K562 (cell line): Measurements from ENCODE around the gene PCDH1. TPM values are rescaled to one million over a fixed set of nuclear protein-coding genes. Genes with fewer than 3 reads are reported as not detected.

Experiments used
- BRCA1 ChIP-seq, 2 experiments: fragments of 450-650 bp in 1 of 2; sonication (generic) in 1 of 2; formaldehyde crosslinking in 1 of 2; IDR thresholded peaks; 2 replicates each; pipeline versions ENCODE4 v1.5.0 to v1.6.1; 2017 to 2020; ENCODE audit warnings: mild to moderate bottlenecking in 1 of 2, missing genetic modification reagents in 1 of 2
- ELF1 ChIP-seq: fragments of 200-800 bp; sonication (Bioruptor generic); IDR thresholded peaks from 2 replicates; pipeline ENCODE4 v1.6.1; 2016; ENCODE audit warnings: missing genetic modification characterization, missing compliant biosample characterization
- ERF ChIP-seq: fragments of 450-650 bp; formaldehyde crosslinking; IDR thresholded peaks from 2 replicates; pipeline ENCODE4 v1.4.0; 2020; ENCODE audit warnings: mild to moderate bottlenecking, mixed read lengths
- MYC ChIP-seq, 2 experiments: fragments of 250-450 bp in 1 of 2; sonication (Bioruptor Pico) in 1 of 2; IDR thresholded peaks; 2 replicates each; pipeline versions ENCODE4 v1.5.1 to v1.6.1; 2012 to 2021; ENCODE audit warnings: low read depth in 2 of 2, borderline replicate concordance in 1 of 2, improper control_type of control experiment in 1 of 2, low read length in 1 of 2, mild to moderate bottlenecking in 1 of 2, moderate library complexity in 1 of 2
- NCOA1 ChIP-seq: fragments of 450-650 bp; IDR thresholded peaks from 2 replicates; pipeline ENCODE4 v1.6.1; 2016; ENCODE audit warnings: low read depth
- POU5F1 ChIP-seq: fragments of 150-350 bp; IDR thresholded peaks from 2 replicates; pipeline ENCODE4 v1.6.1; 2014; ENCODE audit warnings: borderline replicate concordance, low read length, low read depth, mild to moderate bottlenecking; ENCODE audit not compliant: partially characterized antibody
- SIRT6 ChIP-seq: IDR thresholded peaks from one replicate; pipeline ENCODE4 v1.6.1; 2012; ENCODE audit warnings: low read depth, mild to moderate bottlenecking, control low read depth, inconsistent platforms, low read length, moderate library complexity
- TEAD1 ChIP-seq, 2 experiments: fragments of 450-650 bp in 1 of 2; sonication (generic) in 1 of 2; formaldehyde crosslinking; IDR thresholded peaks; 2 replicates each; pipeline versions ENCODE4 v1.4.0 to v1.8.0; 2020 to 2022; ENCODE audit warnings: mild to moderate bottlenecking in 2 of 2, missing genetic modification reagents in 1 of 2
- THRB ChIP-seq: fragments of 450-650 bp; formaldehyde crosslinking; conservative IDR thresholded peaks from 2 replicates; pipeline ENCODE4 v1.4.0; 2022; ENCODE audit warnings: mild to moderate bottlenecking, missing genetic modification characterization
- VEZF1 ChIP-seq: fragments of 200-800 bp; sonication (Bioruptor generic); IDR thresholded peaks from 2 replicates; pipeline ENCODE4 v1.6.1; 2017; ENCODE audit warnings: missing genetic modification characterization, missing compliant biosample characterization
- ZEB2 ChIP-seq: fragments of 450-650 bp; IDR thresholded peaks from 2 replicates; pipeline ENCODE4 v1.6.1; 2016
- ZNF263 ChIP-seq: sonication (generic); formaldehyde crosslinking; IDR thresholded peaks from 2 replicates; pipeline ENCODE4 v1.8.0; 2022; ENCODE audit warnings: mild to moderate bottlenecking, missing genetic modification reagents, borderline replicate concordance
- ZSCAN32 ChIP-seq: fragments of 450-650 bp; formaldehyde crosslinking; IDR thresholded peaks from 2 replicates; pipeline ENCODE4 v1.4.0; 2020; ENCODE audit warnings: mild to moderate bottlenecking, moderate library complexity
- polyA plus RNA-seq, 8 experiments: library from polyadenylated mRNA; depleted of rRNA in 4 of 8; stranded (reverse) in 5 of 8; unstranded in 3 of 8; fragments of >200 nt; fragmentation: Nextera tagmentation in 2 of 8; fragmentation: Illumina TruSeq in 1 of 8; extraction: Ambion mirVana in 2 of 8; extraction: Trizol in 1 of 8; gene quantifications; 2 replicates each; pipeline versions ENCODE4 v1.2.1 to v1.2.3, GENCODE V29; 2011 to 2014; ENCODE audit warnings: inconsistent platforms in 1 of 8, missing spikeins in 1 of 8
- total RNA-seq, 7 experiments: library from RNA; depleted of rRNA in 6 of 7; stranded (reverse); fragments of >200 nt in 6 of 7; fragmentation: Illumina TruSeq in 2 of 7; extraction: Trizol in 2 of 7; gene quantifications; 2 replicates each; pipeline versions ENCODE4 v1.2.1 to v1.2.3, GENCODE V29; 2011 to 2021; ENCODE audit warnings: low replicate concordance in 1 of 7
- TF ChIP-seq, protein P1 (sequence below): fragments of 450-650 bp; formaldehyde crosslinking; IDR thresholded peaks from 2 replicates; pipeline ENCODE4 v1.4.0; 2022; ENCODE audit warnings: mild to moderate bottlenecking, moderate library complexity
- TF ChIP-seq, protein P2 (sequence below): sonication (generic); formaldehyde crosslinking; IDR thresholded peaks from 2 replicates; pipeline ENCODE4 v1.4.0; 2020; ENCODE audit warnings: mild to moderate bottlenecking, missing genetic modification reagents
- TF ChIP-seq, protein P3 (sequence below): sonication (generic); formaldehyde crosslinking; IDR thresholded peaks from 2 replicates; pipeline ENCODE4 v1.9.0; 2022; ENCODE audit warnings: mild to moderate bottlenecking, missing genetic modification reagents

The PCDH1 gene
- total and polyA plus RNA-seq, 9 of the 15 experiments (the other 6 are each of a cell fraction or from before 2014, with no cell fraction given) = 0.11 to 3.6 (median 1.9) TPM; not detected in 1

DNA sequence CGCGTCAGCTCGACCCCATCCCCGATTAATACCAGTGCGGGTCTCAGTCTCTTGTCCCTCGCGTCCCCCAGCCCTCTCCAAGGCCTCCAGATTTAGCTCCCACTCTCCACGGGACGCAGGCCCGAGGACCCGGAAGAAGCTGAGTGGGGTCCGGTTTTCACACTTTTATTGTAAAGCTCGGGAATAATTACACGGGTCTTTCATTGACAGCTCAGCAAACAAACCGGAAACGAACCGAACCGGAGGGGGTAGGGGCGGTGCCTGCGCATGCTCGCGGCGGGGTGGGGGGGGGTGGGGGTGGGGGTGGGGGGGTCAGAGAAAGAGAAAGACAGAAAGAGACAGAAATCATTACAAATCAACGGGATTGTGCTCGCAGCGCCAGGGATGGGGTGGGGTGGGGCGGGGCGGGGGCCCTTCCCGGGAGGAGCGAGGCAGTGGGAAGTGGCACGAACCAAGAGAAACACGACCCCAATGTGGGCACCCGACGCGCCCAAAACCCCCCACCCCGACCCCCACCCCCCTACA lies 27.9 kb downstream of the PCDH1 start (continued):
- peak; percentile 61; the same call in 1 of the 2 replicates for TF ChIP-seq THRB (CRISPR knock-in tag)
- peak; percentile 55; the same call in 1 of the 2 replicates for TF ChIP-seq ELF1 (tag)
- TF ChIP-seq, protein P1, sequence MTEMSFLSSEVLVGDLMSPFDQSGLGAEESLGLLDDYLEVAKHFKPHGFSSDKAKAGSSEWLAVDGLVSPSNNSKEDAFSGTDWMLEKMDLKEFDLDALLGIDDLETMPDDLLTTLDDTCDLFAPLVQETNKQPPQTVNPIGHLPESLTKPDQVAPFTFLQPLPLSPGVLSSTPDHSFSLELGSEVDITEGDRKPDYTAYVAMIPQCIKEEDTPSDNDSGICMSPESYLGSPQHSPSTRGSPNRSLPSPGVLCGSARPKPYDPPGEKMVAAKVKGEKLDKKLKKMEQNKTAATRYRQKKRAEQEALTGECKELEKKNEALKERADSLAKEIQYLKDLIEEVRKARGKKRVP (CRISPR knock-in tag) = peak; percentile 35; the same call in 1 of the 2 replicates
- TF ChIP-seq, protein P2, sequence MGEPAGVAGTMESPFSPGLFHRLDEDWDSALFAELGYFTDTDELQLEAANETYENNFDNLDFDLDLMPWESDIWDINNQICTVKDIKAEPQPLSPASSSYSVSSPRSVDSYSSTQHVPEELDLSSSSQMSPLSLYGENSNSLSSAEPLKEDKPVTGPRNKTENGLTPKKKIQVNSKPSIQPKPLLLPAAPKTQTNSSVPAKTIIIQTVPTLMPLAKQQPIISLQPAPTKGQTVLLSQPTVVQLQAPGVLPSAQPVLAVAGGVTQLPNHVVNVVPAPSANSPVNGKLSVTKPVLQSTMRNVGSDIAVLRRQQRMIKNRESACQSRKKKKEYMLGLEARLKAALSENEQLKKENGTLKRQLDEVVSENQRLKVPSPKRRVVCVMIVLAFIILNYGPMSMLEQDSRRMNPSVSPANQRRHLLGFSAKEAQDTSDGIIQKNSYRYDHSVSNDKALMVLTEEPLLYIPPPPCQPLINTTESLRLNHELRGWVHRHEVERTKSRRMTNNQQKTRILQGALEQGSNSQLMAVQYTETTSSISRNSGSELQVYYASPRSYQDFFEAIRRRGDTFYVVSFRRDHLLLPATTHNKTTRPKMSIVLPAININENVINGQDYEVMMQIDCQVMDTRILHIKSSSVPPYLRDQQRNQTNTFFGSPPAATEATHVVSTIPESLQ (CRISPR knock-in tag) = no peak
- no peak for TF ChIP-seq BRCA1 (IDR thresholded peaks at IDR 0.05)
- TF ChIP-seq BRCA1 (CRISPR knock-in tag; IDR thresholded peaks at IDR 0.05) = no peak
- TF ChIP-seq ZEB2 = no peak
- TF ChIP-seq TEAD1 (CRISPR knock-in tag; IDR thresholded peaks at IDR 0.05) = 0 out of 4 replicates have a peak, but pooled peaks of 1 of the 2 experiments have one; percentile 9
- peak; percentile 7 for TF ChIP-seq POU5F1
- TF ChIP-seq SIRT6 = no peak
- peak; percentile 83 for TF ChIP-seq VEZF1 (CRISPR knock-in tag)
- TF ChIP-seq NCOA1 = no peak
- 0 out of 2 replicates have a peak, but pooled peaks have one; percentile 3 for TF ChIP-seq MYC (IDR thresholded peaks at IDR 0.05; ENCODE audit: low read depth, low read length)
- no peak for TF ChIP-seq MYC (CRISPR knock-in tag; IDR thresholded peaks at IDR 0.05; ENCODE audit: borderline replicate concordance, low read depth)
- peak; percentile 9; the same call in 1 of the 2 replicates for TF ChIP-seq ZSCAN32 (CRISPR knock-in tag)
- TF ChIP-seq, protein P3, sequence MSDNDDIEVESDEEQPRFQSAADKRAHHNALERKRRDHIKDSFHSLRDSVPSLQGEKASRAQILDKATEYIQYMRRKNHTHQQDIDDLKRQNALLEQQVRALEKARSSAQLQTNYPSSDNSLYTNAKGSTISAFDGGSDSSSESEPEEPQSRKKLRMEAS (CRISPR knock-in tag) = no peak
- TF ChIP-seq ZNF263 (CRISPR knock-in tag) = no peak
- 0 out of 2 replicates have a peak, but pooled peaks have one; percentile 13 for TF ChIP-seq ERF
